Measurements from ENCODE around the gene BCAS3. TPM values are rescaled to one million over a fixed set of nuclear protein-coding genes. Genes with fewer than 3 reads are reported as not detected.

The BCAS3 gene
- total RNA-seq, 2 experiments from 2014 or later, result 20.1 to 31.8 TPM

DNA sequence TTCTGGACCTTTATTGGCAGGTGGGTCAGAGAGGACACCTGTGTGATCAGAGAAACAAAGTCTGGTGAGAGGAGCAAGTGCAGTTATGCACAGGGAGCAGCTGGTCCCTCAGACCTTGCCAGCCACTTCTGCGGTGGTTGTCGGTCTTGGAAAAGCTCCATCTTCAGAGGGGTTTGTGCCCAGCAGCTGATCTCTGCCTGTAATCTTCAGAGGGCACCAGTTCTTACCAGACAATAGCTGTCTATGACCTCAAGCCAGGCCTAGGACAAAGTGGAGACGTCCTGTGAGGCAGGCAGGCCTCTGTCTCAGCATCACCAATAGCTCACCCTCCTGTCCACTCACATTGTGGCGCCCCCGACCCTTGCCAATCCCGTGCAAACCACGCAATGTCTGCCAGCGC lies 655.5 kb downstream of the BCAS3 start:
- Mint-ChIP-seq H3K9me3 (no peaks in the 10 kb centered on the region), H3K4me1 (ENCODE audit: low read depth) (no peaks in the 10 kb centered on the region), H3K36me3 (ENCODE audit: low read depth) (no peaks in the 10 kb centered on the region), H3K27me3 (no peaks in the 10 kb centered on the region), H3K27ac (no peak overlapping the region), H3K4me3 (no peak overlapping the region)
- ChIA-PET CTCF (no interaction called here), POLR2A (no interaction called here)
- Histone ChIP-seq H3K9me3 (ENCODE audit: control insufficient read depth in 1 of 2, insufficient read depth in 1 of 2, low read length in 2 of 2) (no peaks in the 10 kb centered on the region), H3K27ac (ENCODE audit: low read depth in 1 of 2, low read length in 2 of 2) (no peak overlapping the region), H3K27me3 (ENCODE audit: control insufficient read depth in 1 of 2, insufficient read depth in 2 of 2, low read length in 2 of 2) (no peaks in the 10 kb centered on the region), H3K36me3 (ENCODE audit: insufficient read depth, low read length) (no peaks in the 10 kb centered on the region), H3K4me3 (ENCODE audit: low read length) (no peak overlapping the region), H3K4me1 (ENCODE audit: insufficient read depth, low read length) (no peaks in the 10 kb centered on the region)
- TF ChIP-seq, protein P1, sequence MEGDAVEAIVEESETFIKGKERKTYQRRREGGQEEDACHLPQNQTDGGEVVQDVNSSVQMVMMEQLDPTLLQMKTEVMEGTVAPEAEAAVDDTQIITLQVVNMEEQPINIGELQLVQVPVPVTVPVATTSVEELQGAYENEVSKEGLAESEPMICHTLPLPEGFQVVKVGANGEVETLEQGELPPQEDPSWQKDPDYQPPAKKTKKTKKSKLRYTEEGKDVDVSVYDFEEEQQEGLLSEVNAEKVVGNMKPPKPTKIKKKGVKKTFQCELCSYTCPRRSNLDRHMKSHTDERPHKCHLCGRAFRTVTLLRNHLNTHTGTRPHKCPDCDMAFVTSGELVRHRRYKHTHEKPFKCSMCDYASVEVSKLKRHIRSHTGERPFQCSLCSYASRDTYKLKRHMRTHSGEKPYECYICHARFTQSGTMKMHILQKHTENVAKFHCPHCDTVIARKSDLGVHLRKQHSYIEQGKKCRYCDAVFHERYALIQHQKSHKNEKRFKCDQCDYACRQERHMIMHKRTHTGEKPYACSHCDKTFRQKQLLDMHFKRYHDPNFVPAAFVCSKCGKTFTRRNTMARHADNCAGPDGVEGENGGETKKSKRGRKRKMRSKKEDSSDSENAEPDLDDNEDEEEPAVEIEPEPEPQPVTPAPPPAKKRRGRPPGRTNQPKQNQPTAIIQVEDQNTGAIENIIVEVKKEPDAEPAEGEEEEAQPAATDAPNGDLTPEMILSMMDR (IDR thresholded peaks at IDR 0.05), result no peak
- ATAC-seq (ENCODE audit: poor library complexity) (no peak), DNase-seq (no peak)
- intact Hi-C loops (cut with DNase I, micrococcal nuclease), result no loop called here

DNA sequence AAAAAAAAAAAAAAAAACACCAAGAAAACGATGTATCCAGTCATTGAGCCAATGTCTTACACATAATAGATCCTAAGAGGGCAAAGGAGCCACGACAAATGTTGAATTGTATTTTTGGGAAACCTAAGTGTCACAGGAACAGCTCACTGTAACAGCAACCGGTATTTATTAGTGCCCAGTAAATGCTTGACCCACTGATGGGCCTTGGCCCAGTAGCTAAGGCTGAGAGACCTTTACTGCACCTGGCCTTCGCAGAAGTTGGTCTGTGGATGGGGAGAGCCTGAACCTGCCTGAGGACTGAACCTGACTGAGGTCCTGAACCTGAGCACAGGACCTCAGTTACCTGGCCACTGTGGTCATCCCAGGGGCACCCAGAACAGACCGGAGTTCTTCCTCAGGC lies 657.0 kb downstream of the BCAS3 start:
- H3K9me3 Mint-ChIP-seq, result no peaks in the 10 kb centered on the region
- Histone ChIP-seq H3K36me3 (ENCODE audit: insufficient read depth, low read length) (no peaks in the 10 kb centered on the region), H3K27me3 (ENCODE audit: control insufficient read depth in 1 of 2, insufficient read depth in 2 of 2, low read length in 2 of 2) (no peaks in the 10 kb centered on the region), H3K4me3 (ENCODE audit: low read length) (no peak overlapping the region), H3K27ac (ENCODE audit: low read depth in 1 of 2, low read length in 2 of 2) (no peak overlapping the region), H3K4me1 (ENCODE audit: insufficient read depth, low read length) (no peaks in the 10 kb centered on the region), H3K9me3 (ENCODE audit: control insufficient read depth in 1 of 2, insufficient read depth in 1 of 2, low read length in 2 of 2) (no peaks in the 10 kb centered on the region)
- intact Hi-C loops (cut with DNase I, micrococcal nuclease), result no loop called here
- TF ChIP-seq, protein P1 (IDR thresholded peaks at IDR 0.05), result no peak
- no peaks in the 10 kb centered on the region for H3K27me3 Mint-ChIP-seq
- H3K4me1 Mint-ChIP-seq (ENCODE audit: low read depth), result no peaks in the 10 kb centered on the region
- CTCF ChIA-PET, result no interaction called here
- DNase-seq (no peak), ATAC-seq (ENCODE audit: poor library complexity) (no peak)
- no peaks in the 10 kb centered on the region for H3K36me3 Mint-ChIP-seq (ENCODE audit: low read depth)
- no peak overlapping the region for H3K4me3 Mint-ChIP-seq
- no peak overlapping the region for H3K27ac Mint-ChIP-seq
- POLR2A ChIA-PET, result no interaction called here

DNA sequence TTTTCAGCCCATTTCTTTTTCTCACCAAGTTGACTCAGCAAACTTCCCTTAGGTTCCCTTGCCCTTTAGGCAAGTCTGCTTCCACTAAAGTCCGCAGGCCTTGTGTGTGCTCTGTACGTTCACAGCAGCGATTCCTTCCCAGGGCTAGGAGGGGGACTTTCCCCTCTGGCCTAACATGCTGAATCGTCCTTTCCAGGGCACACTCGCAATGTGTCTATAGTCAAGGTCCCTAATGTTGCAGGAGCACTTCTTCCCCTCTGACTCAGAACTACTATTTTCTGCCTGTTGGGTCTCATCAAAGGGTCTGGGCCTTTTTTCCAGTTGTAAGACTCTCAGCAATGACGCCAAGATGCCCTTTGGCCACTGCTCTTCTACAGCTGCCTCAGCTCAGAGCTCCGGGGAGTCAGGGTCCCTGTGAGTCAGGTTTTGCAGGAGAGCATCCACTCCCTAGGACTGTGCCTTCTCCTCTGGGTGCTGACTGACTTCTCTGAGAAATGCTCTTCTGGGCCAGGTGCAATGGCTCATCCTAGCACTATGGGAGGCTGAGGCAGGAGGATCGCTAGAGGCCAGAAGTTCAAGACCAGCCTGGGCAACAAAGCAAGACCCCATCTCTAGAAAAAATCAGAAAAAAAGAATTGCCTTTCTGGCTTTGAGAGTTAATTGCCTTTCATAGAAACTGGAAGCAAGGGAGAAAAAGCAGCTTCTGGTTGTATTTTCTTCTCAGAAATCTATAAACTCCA lies 657.6 kb downstream of the BCAS3 start:
- Histone ChIP-seq H3K4me3 (ENCODE audit: low read length) (no peak overlapping the region), H3K27me3 (ENCODE audit: control insufficient read depth in 1 of 2, insufficient read depth in 2 of 2, low read length in 2 of 2) (no peaks in the 10 kb centered on the region), H3K4me1 (ENCODE audit: insufficient read depth, low read length) (no peaks in the 10 kb centered on the region), H3K9me3 (ENCODE audit: control insufficient read depth in 1 of 2, insufficient read depth in 1 of 2, low read length in 2 of 2) (no peaks in the 10 kb centered on the region), H3K36me3 (ENCODE audit: insufficient read depth, low read length) (no peaks in the 10 kb centered on the region), H3K27ac (ENCODE audit: low read depth in 1 of 2, low read length in 2 of 2) (no peak overlapping the region)
- ChIA-PET CTCF (no interaction called here), POLR2A (no interaction called here)
- H3K4me3 Mint-ChIP-seq, result no peak overlapping the region
- TF ChIP-seq, protein P1 (IDR thresholded peaks at IDR 0.05), result no peak
- intact Hi-C loops (cut with DNase I, micrococcal nuclease), result no loop called here
- H3K9me3 Mint-ChIP-seq, result no peaks in the 10 kb centered on the region
- no peak overlapping the region for H3K27ac Mint-ChIP-seq
- H3K36me3 Mint-ChIP-seq (ENCODE audit: low read depth), result no peaks in the 10 kb centered on the region
- DNase-seq (no peak), ATAC-seq (ENCODE audit: poor library complexity) (no peak)
- no peaks in the 10 kb centered on the region for H3K4me1 Mint-ChIP-seq (ENCODE audit: low read depth)
- H3K27me3 Mint-ChIP-seq, result no peaks in the 10 kb centered on the region
